ENCODE measurements around the gene RNU6-8.

- TF ChIP-seq ZFP30 (CRISPR knock-in tag; IDR thresholded peaks at IDR 0.05): no peak
- no peak for TF ChIP-seq CSRNP3 (CRISPR knock-in tag; IDR thresholded peaks at IDR 0.05)
- TF ChIP-seq PATZ1 (CRISPR knock-in tag; IDR thresholded peaks at IDR 0.05; ENCODE audit: borderline replicate concordance): no peak
Measured at GRCh38 chr14:32186248-32186647, 16.8 kb downstream of the RNU6-8 start.

Measured in SK-N-SH treated with all-trans-retinoic acid at 6 μM for 48 hours (cell line).